BE2C (cell line): ENCODE measurements around the gene IKBKE.

Source experiments
- DNase-seq: peaks from one replicate; pipeline ENCODE4 v3.0.0-alpha.2; 2020
- H3K27me3 ChIP-seq: fragments of 250-450 bp; sonication (Bioruptor Pico); 2 replicates; pipeline ENCODE4 v1.5.1; 2020; ENCODE audit warnings: mild to moderate bottlenecking
- H3K36me3 ChIP-seq: fragments of 250-450 bp; sonication (Bioruptor Pico); 2 replicates; pipeline ENCODE4 v1.5.1; 2020; ENCODE audit warnings: mild to moderate bottlenecking
- H3K4me1 ChIP-seq: fragments of 250-450 bp; sonication (Bioruptor Pico); 2 replicates; pipeline ENCODE4 v1.5.1; 2020
- H3K4me3 ChIP-seq: 2 replicates; pipeline ENCODE4 v1.5.1; 2011; ENCODE audit warnings: low read depth, low read length
- H3K9me3 ChIP-seq: fragments of 250-450 bp; sonication (Bioruptor Pico); 2 replicates; pipeline ENCODE4 v1.5.1; 2020
- TF ChIP-seq, protein P1 (sequence below): IDR thresholded peaks from 2 replicates; pipeline ENCODE4 v1.5.1; 2012; ENCODE audit warnings: mild to moderate bottlenecking, low read depth, low read length

The IKBKE gene

DNA sequence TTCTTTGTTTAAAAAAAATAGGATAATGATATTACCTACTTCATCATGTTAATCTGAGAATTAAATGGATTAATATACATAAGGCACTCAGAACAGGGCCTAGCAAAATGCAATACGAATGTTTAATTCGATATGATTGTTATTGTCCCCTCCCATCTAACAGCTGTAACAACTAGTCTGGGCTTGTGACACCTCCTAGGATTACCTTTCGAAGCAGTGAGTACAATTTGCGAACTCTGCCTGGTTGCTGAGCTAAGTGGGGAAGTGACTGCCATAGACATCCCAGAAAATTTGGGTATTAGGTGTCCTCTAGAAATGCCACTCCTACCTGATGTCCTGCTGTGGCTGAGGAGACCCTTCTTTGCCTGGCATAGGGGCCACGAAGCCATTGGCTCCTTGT is 40.1 kb downstream of the IKBKE start:
- Histone ChIP-seq H3K4me3 (no peak overlapping the region), H3K9me3 (no peaks in the 10 kb centered on the region), H3K4me1 (no peaks in the 10 kb centered on the region), H3K36me3 (no peaks in the 10 kb centered on the region), H3K27me3 (peaks cover 60% of the 10 kb centered on the region)
- TF ChIP-seq, protein P1, sequence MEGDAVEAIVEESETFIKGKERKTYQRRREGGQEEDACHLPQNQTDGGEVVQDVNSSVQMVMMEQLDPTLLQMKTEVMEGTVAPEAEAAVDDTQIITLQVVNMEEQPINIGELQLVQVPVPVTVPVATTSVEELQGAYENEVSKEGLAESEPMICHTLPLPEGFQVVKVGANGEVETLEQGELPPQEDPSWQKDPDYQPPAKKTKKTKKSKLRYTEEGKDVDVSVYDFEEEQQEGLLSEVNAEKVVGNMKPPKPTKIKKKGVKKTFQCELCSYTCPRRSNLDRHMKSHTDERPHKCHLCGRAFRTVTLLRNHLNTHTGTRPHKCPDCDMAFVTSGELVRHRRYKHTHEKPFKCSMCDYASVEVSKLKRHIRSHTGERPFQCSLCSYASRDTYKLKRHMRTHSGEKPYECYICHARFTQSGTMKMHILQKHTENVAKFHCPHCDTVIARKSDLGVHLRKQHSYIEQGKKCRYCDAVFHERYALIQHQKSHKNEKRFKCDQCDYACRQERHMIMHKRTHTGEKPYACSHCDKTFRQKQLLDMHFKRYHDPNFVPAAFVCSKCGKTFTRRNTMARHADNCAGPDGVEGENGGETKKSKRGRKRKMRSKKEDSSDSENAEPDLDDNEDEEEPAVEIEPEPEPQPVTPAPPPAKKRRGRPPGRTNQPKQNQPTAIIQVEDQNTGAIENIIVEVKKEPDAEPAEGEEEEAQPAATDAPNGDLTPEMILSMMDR, result no peak
- DNase-seq, result no peak

DNA sequence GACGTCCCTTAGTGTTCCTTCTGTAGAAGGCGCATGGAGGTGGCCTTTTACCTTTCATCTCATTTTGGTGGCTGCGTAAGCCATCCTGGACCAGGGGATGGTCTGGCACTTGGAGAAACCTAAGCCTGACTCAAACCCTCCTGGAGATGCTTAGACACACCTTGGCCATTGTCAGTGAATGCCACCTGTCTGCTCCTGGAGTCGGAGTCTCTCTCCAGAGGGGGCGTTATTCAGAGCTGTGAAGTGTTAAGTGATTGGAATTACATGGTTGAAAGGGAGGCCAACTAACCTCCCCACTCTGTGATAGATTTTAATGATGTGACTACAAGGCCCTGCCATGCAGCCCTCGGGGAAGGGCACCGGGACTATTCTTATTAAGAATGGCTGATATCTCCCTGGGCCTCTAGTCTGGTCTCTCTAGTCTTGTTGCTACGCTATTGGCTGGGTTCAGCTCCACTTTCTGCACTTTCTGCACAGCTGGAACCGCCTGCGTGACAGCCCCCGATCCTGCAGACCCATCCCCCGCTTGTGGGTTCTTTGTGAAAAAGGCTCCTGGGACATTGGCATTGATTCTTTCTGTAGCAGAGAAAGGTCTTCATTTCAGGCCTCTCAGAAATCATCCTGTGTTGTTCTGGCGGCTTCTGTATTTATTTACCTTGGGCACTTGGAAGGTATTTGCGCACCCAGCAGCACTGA is 41.2 kb downstream of the IKBKE start:
- TF ChIP-seq, protein P1, result no peak
- no peak for DNase-seq
- peaks cover 48% of the 10 kb centered on the region for H3K27me3 ChIP-seq
- H3K4me3 ChIP-seq, result no peak overlapping the region
- H3K9me3 ChIP-seq, result no peaks in the 10 kb centered on the region
- no peaks in the 10 kb centered on the region for H3K36me3 ChIP-seq
- H3K4me1 ChIP-seq, result no peaks in the 10 kb centered on the region

DNA sequence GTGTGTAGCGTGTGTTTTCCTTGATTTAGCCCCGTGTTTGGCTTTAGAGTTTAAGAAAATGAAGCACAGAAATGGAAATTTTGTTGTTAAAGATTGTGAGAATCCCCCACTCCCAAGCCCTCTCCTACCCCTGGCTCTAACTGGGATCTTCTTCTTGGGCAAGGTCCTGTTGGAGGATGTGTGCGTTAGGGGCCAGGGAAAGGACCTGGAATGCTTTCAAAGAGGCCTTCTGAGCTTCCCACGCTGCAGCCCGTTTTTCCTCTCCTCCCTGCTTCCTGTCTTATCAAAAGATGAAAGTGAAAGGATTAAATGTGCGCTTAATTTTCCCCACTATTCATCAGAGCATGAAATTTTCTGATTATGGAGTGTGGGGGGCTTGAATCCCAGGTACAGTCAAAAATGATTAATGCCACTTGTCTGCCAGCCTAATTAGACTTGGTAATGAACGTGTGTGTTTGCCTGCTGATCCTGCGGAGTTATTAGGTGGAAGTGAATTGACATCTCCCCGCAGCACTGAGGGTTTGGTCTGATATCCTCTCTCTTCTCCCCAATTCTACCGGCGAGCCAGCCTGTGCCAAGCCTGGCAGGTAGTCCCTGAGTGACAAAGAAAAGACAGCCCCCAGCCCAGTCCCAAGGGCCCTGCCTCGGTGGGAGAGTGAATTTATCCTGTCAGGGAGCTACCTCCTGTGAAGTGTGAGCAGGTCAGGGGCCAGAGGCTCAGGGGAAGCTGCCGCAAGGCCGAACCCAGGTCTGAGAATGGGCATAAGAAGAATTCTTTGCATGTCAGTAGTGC is 42.0 kb downstream of the IKBKE start:
- Histone ChIP-seq H3K9me3 (no peaks in the 10 kb centered on the region), H3K27me3 (peaks cover 41% of the 10 kb centered on the region), H3K4me3 (no peak overlapping the region), H3K36me3 (no peaks in the 10 kb centered on the region), H3K4me1 (no peaks in the 10 kb centered on the region)
- no peak for DNase-seq
- TF ChIP-seq, protein P1, result no peak

DNA sequence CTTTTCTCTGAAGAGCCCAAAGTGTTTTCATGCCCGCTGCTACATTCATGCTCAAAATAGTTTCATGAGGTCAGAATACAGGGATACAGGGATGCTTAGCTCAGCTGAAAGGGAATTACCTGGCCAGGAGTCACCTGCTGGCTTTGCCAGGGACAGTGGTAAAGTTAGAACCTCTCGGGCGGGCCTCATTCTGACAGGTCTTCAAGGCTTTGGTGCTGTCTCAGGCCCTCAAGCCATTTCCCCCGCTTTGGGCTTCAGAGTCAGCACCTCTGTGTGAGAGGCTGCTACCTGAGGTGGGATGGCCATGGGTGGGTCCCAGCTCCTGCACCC is 42.5 kb downstream of the IKBKE start:
- H3K27me3 ChIP-seq, result peaks cover 37% of the 10 kb centered on the region
- no peak overlapping the region for H3K4me3 ChIP-seq
- H3K9me3 ChIP-seq, result no peaks in the 10 kb centered on the region
- no peak for DNase-seq
- TF ChIP-seq, protein P1, result no peak
- no peaks in the 10 kb centered on the region for H3K4me1 ChIP-seq
- H3K36me3 ChIP-seq, result no peaks in the 10 kb centered on the region

DNA sequence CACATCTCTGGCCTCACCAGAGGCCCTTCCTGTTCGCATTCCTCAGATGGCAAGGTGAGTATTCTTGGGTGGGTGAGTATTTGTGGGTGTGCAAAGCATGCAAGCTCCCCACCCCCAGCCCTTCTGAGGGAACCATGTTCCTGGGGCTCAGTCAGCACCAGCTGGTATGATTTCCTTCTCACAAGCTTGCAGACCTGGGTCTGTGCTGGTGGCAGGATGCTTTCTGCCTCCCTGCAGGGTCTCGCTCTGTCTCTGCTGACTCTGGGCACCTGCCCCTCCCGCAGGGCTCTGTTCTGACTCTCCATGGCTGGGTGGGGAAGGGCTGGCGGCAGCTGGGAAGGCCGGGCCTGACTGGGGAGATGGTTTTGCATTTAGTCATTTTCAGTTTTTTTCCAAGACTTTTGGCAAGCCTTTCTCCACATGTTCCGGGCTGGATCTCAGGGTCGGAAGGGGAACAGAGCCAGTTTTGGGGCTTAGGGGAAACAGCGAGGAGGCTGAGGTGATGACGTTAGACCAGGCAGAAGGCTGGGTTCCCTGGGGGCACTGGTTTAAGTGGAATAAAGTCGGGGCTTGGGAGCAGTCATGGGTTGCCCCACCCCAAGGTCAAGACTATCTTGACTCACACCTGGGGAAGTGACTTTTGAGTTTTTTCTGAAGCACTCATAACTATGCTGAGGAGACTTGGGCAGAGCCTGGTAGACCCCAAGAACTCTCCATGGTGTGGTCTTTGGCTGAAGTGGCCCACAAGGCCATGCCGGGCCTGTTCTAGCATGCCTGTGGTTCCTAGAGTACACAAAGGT is 43.2 kb downstream of the IKBKE start:
- no peaks in the 10 kb centered on the region for H3K36me3 ChIP-seq
- TF ChIP-seq, protein P1, result no peak
- peaks cover 31% of the 10 kb centered on the region for H3K27me3 ChIP-seq
- DNase-seq, result no peak
- H3K4me1 ChIP-seq, result no peaks in the 10 kb centered on the region
- no peaks in the 10 kb centered on the region for H3K9me3 ChIP-seq
- no peak overlapping the region for H3K4me3 ChIP-seq
